GM12873 (cell line): Measurements from ENCODE around the gene PRDM1.

Source experiments
- TF ChIP-seq, protein P1 (sequence below): IDR thresholded peaks from 2 replicates; pipeline ENCODE4 v1.5.1; 2012; ENCODE audit warnings: low read depth, mild to moderate bottlenecking, moderate library complexity, low read length, control low read depth; ENCODE audit not compliant: insufficient read depth; ENCODE audit errors: missing control alignments

Gene PRDM1

DNA sequence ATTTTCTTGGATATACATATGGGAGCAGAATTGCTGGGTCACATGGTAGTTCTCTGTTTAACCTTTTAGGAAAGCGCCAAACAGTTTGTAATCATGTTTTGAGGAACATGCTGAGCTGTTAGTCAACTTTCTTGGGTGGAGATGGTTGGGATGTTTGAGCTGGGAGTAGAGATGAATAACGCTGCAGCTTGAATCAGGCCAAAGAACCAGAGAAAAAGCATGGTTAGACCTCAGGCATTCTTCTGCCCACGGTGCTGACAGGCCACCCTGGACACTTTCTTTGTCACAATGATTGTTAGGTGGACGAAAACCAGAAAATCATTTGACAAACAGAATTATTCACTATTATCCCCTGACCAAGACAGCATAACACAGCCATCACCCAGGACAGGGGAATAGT is 66.8 kb downstream of the PRDM1 start:
- TF ChIP-seq, protein P1, sequence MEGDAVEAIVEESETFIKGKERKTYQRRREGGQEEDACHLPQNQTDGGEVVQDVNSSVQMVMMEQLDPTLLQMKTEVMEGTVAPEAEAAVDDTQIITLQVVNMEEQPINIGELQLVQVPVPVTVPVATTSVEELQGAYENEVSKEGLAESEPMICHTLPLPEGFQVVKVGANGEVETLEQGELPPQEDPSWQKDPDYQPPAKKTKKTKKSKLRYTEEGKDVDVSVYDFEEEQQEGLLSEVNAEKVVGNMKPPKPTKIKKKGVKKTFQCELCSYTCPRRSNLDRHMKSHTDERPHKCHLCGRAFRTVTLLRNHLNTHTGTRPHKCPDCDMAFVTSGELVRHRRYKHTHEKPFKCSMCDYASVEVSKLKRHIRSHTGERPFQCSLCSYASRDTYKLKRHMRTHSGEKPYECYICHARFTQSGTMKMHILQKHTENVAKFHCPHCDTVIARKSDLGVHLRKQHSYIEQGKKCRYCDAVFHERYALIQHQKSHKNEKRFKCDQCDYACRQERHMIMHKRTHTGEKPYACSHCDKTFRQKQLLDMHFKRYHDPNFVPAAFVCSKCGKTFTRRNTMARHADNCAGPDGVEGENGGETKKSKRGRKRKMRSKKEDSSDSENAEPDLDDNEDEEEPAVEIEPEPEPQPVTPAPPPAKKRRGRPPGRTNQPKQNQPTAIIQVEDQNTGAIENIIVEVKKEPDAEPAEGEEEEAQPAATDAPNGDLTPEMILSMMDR, result no peak

DNA sequence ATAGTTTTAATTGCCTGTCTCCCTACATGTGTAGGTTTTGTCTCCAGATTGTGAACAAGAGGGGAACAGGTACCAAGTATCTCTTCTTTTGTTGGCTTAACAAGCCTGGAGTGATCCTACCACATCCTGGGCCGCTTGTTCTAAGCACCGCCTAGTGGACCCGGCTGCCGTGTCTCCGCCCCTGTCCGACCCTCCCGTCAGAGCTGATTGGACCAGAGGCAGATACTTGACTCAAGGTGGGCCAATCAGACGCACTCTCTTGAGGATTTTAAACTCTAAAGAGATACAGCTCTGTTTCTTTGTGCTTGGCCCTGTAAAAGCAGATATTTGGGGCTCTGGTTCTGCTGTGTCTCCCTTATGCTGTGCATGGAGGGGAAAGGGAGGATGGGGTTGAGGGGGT is 68.2 kb downstream of the PRDM1 start:
- TF ChIP-seq, protein P1, result no peak

DNA sequence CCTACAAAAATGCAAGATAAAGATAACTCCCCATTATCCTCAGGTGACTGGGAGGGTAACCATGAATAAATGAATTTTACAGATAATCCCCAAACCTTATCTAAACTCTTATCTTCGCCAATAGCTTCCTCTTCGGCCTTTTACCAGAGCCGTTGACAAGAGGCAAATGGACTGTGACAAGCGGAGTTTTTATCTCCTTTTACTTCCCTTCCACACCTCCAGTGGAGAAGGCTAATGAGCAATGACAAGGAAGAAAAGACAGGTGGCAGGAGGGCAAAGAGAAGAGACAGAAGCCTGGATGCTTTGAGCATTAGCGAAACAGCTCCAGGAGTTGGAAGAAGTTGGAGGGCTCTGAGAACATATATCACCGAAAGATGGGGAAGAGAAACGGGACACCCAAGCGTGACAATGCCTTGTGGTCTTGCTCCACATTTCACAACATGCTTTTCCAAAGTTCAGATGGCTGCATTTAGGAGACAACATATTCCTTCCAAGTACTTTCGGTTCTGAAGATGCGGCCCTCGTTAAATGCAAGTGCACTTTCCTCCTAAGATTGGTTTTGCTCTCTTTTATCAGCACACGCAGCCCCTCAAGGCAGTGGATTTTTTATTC is 69.2 kb downstream of the PRDM1 start:
- TF ChIP-seq, protein P1, result no peak

DNA sequence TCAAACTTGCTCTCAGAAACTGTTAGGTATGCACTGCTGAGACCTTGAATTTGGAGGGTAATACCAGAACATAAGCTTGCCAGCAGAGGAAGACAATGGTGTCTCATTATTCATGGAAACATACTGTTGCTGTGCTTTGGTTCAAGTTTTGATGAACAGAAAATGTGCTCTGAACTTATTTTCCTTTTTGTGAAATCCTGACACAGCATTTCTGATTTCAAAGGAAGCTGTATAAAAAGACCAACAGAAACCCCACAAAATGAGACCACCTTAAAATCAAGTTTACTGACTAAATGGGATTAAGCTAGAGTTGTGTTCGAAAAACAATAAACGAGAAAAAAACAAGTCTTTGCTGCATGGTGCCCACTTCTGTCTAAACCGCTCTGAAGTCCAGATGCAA is 70.3 kb downstream of the PRDM1 start:
- TF ChIP-seq, protein P1, result no peak

DNA sequence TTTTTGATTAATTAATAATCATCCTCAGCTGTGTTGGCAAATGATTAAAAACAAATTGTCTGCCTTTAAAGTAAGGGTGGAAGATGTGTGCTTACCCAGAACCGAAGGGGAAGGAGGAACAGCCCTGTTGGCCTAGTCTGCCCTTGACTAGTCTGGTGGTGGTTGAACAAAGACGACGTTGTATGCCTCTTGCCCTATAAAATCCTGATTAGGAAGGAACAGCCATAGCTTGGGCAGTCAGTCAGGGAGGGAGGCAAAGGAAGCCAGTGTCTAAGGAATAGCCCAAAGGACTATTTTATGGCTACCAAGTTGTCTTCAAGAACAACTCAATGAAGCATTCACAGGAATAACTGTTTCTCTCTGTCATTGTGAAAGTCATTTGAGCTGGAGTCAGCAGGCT is 70.7 kb downstream of the PRDM1 start:
- TF ChIP-seq, protein P1, result no peak

DNA sequence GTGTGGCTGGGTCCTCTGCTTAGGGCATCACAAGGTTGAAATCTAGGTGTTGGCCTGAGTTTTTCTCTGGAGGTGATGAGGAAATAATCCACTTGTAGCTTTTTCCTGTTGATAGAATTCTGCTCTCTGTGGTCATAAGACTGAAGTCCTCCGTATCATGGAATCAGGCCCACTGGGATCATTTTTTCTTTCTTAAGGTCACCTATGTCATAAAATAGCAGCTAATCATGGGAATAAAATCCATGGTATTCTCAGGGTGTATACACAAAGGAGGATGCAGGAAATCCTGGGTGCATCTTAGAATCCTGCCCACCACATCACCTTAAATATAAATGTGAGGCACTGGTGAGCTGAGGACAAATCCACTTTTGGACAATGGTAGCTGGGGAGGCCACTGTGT is 72.7 kb downstream of the PRDM1 start:
- TF ChIP-seq, protein P1, result no peak
